ENCODE data around the gene MXRA7.
"Not testable (repeated sequence)": the region's sequence is repeated elsewhere in the genome, so short reads cannot be mapped to it uniquely, and the experiment has no call there.

The MXRA7 gene

GRCh38 chr17:76738468-76738850 is 27.7 kb upstream of the MXRA7 start:
- DNase-seq (ENCODE audit: insufficient read length, low spot score): no peak
- no peak for TF ChIP-seq POLR2A (IDR thresholded peaks at IDR 0.05; ENCODE audit: low read depth, low read length)
- no peak for FAIRE-seq

DNA sequence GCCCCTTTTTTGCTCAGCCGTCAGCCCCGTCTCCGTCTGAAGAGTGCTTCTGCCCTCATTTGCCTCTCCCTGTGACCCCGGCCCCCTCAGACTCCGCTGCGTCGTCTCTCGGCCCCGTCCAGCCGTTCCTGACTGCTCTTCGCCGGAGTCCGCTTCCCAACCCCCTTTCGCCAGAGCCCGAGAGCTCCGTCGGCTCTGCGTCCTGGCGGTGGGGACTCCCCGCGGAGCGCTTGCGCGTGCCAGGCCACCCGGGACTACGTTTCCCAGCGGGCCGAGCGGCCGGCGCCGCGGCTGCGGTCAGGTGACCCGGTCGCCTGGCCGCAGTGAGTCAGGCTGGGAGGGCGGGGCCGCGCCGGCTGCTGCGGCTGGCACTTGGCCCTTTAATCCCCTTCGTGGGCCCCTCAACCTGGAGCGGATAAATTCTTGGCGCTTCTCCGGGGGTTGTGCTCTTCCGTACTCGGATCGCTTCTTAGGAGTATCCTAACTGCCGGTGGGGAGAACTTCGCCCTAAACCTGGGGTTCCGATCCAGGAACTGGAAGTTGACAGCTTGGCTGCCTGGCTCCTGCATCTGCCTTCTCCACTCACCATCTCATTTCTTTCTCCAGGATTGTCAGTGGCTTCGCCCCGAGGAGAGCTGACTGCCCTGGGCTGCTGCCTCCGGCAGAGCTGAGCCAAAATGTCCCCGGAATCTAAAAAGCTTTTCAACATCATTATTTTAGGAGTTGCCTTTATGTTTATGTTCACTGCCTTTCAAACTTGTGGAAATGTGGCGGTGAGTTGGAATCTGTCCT is 27.1 kb upstream of the MXRA7 start, which contains the start of gene MFSD11:
Gene MFSD11 (plus strand): TSS at position 444 of the 792 bp plus-strand sequence. CDS start 234 bp downstream, at position 678.
- peak; percentile 54 for TF ChIP-seq POLR2A (IDR thresholded peaks at IDR 0.05; ENCODE audit: low read depth, low read length)
- DNase-seq (ENCODE audit: insufficient read length, low spot score) (peak; percentile 91), FAIRE-seq (no peak)

- peak; percentile 80 for DNase-seq (ENCODE audit: insufficient read length, low spot score)
- TF ChIP-seq POLR2A (IDR thresholded peaks at IDR 0.05; ENCODE audit: low read depth, low read length): peak; percentile 100
- FAIRE-seq: no peak
Observed at GRCh38 chr17:76737082-76737675, 26.4 kb upstream of the MXRA7 start, which contains the start of gene SRSF2. Gene SRSF2 (minus strand): TSS chr17:76737331. CDS start chr17:76737160, 171 bp downstream.

GRCh38 chr17:76736349-76737081 is 25.8 kb upstream of the MXRA7 start:
- DNase-seq (ENCODE audit: insufficient read length, low spot score) (no peak), FAIRE-seq (no peak)
- no peak for TF ChIP-seq POLR2A (IDR thresholded peaks at IDR 0.05; ENCODE audit: low read depth, low read length)

- no peak for TF ChIP-seq POLR2A (IDR thresholded peaks at IDR 0.05; ENCODE audit: low read depth, low read length)
- FAIRE-seq (no peak), DNase-seq (ENCODE audit: insufficient read length, low spot score) (no peak)
Observed at GRCh38 chr17:76735586-76736348, 25.0 kb upstream of the MXRA7 start.

DNA sequence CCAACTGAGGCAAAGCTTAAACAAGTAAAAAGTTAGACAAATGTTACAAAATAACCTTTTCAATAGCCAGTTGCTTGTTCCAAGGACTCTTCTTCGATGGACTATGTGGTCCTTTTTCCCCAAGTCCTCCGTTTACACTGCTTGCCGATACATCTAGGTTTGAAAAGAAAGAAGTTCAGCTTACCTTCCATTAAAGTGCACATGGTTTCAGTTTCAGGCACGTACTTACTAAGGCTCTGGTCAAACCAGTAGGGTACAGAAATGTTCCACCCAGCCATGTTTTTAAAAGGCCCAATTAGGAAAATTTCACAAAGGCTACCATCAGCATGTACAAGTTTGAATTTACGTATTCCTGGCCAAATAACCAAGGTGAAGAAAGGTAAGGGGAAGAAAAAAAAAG is 24.2 kb upstream of the MXRA7 start:
- FAIRE-seq: no peak
- no peak for DNase-seq (ENCODE audit: insufficient read length, low spot score)
- TF ChIP-seq POLR2A (IDR thresholded peaks at IDR 0.05; ENCODE audit: low read depth, low read length): no peak

DNA sequence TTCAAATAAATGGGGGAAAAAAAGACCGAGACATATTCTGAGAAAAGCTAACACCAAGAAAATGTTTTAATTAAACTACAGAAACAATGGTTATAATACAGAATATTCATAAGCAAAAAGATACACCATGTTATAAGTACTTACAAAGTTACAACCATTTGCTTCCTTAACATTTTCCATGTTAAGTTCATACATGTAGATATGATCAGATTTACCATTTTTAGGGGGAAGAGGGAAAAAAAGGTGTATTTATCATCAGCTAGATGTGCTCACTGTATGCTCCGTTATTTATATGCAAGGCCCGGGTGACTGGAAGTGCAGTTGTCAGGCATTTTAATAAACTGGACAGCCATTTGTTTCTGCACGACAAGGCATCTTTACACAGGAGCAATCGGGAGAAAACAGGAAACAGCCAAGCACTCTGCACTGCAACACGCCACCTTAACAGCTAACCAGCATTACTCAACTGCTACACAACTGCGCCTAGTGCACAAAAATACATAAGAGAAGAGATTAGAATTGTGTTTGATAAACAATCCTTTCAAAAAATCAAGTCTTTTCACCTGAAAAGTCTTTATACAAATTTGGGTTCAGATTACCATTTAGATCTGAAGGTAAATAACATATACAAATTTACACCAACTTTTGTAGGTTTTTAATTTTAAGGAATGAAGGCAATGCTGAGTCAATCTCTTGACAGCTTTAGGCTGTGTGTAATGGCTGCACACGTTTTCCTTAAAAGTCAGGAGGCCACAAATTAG is 23.5 kb upstream of the MXRA7 start:
- FAIRE-seq (no peak), DNase-seq (ENCODE audit: insufficient read length, low spot score) (no peak)
- TF ChIP-seq POLR2A (IDR thresholded peaks at IDR 0.05; ENCODE audit: low read depth, low read length): no peak

DNA sequence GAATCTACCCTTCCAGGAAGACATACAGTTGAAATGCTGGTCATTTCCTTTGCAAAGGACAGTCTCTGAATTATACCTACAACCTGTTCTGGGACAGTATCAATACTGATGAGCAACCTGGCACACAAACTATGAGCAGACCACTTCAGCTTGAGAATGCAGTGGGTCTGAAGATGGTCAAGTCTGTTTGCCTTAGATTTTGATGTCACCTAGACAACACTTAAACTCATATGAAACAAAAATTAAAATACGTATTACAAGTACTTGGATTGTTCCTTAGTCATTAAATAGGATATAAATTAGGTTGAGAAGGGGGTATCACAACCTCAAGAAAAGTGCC is 22.8 kb upstream of the MXRA7 start:
- TF ChIP-seq POLR2A (IDR thresholded peaks at IDR 0.05; ENCODE audit: low read depth, low read length): no peak
- DNase-seq (ENCODE audit: insufficient read length, low spot score) (no peak), FAIRE-seq (no peak)

DNA sequence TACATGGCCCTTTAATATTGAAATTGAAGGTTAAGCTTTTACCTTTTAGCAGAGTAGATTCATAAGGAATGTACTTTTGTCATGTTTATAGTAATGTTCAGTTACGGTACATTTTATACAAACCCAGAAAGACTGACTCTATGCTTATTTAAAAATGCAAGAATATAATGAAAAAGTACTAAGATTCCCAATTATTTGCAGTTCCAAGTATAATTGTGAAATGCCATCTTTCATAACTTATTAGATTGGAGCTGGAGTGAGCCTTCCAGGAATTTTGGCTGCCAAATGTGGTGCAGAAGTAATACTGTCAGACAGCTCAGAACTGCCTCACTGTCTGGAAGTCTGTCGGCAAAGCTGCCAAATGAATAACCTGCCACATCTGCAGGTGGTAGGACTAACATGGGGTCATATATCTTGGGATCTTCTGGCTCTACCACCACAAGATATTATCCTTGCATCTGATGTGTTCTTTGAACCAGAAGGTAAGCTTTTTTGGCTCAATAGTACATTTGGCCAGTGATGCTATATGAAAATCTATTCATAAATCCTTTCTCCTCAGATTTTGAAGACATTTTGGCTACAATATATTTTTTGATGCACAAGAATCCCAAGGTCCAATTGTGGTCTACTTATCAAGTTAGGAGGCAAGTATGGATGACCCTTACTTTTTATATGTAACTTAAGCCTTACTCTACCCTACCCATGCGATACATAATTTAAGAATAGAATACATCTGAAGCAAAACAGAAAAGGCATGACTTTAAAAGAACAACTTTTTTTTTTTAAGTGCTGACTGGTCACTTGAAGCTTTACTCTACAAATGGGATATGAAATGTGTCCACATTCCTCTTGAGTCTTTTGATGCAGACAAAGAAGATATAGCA is 22.2 kb upstream of the MXRA7 start:
- DNase-seq (ENCODE audit: insufficient read length, low spot score) (no peak), FAIRE-seq (no peak)
- no peak for TF ChIP-seq POLR2A (IDR thresholded peaks at IDR 0.05; ENCODE audit: low read depth, low read length)

DNA sequence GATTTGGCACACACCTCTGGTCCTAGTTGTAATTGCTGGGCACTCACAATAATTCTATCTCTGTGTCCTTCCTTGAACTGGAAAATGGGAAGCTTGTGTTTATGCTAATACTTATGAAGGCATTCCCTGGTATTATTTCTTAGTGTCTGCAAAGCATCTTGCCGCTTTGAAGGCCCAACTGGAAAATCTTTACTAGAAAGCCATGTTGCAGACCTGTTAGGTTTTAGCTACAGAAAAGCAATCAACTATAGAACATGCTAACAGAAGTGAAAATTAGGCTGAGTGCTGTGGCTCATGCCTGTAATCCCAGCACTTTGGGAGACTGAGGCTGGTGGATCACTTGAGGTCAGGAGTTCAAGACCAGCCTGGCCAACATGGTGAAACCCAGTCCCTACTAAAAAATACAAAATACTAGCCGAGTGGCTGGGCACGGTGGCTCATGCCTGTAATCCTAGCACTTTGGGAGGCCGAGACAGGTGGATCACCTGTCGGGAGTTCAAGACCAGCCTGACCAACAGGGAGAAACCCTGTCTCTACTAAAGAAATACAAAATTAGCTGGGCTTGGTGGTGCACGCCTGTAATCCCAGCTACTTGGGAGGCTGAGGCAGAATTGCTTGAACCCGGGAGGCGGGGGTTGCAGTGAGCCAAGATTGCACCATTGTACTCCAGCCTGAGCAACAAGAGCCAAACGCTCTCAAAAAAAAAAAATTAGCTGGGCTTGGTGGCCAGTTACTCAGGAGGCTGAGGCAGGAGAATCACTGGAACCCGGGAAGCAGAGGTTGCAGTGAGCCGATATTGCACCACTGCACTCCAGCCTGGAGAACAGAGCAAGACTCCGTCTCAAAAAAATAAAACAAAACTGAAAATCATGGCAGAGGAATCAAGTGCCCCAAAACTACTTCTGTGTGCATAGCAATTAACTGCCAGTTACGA is 21.3 kb upstream of the MXRA7 start:
- not testable (repeated sequence) for DNase-seq (ENCODE audit: insufficient read length, low spot score); FAIRE-seq

- no peak for TF ChIP-seq POLR2A (IDR thresholded peaks at IDR 0.05; ENCODE audit: low read depth, low read length)
- DNase-seq (ENCODE audit: insufficient read length, low spot score): no peak
- no peak for FAIRE-seq
Observed at GRCh38 chr17:76727745-76728456, 17.1 kb upstream of the MXRA7 start.
